ENCODE results near the gene DGKQ. TPM values are rescaled to one million over a fixed set of nuclear protein-coding genes. Genes with fewer than 3 reads are reported as not detected.

The DGKQ gene
- total and polyA plus RNA-seq, 2 of the 8 experiments (the other 6 are each of a cell fraction or from before 2014, with no cell fraction given), result 7.3 to 9.7 TPM

- no peak overlapping the region for H3K18ac ChIP-seq (ENCODE audit: extremely low read depth, low read length)
- H3K27me3 ChIP-seq (replicated peaks in 1 of 4; ENCODE audit: control insufficient read depth in 3 of 4, extremely low read depth in 1 of 4, insufficient read depth in 3 of 4, low read length in 3 of 4), result peaks cover 0 to 4% (median 2%) of the 10 kb centered on the region in 4 experiments; a peak in 3 of 7 replicates
- no peak overlapping the region for H3K14ac ChIP-seq (ENCODE audit: insufficient read length)
- H2BK120ac ChIP-seq (replicated peaks; ENCODE audit: low read depth, low read length), result no peak overlapping the region
- DNase-seq (ENCODE audit: low read depth in 1 of 2, low spot score in 2 of 2), result no peak
- H3K23me2 ChIP-seq (ENCODE audit: low read depth, low read length), result no peaks in the 10 kb centered on the region
- CTCF ChIA-PET (ENCODE audit: partially characterized antibody), result no interaction called here
- H4K8ac ChIP-seq (ENCODE audit: extremely low read depth, insufficient read depth, low read length), result peak overlapping the region; percentile 25; the same call in 1 of the 2 replicates
- H3K27ac ChIP-seq (ENCODE audit: low read depth, low read length), result no peak overlapping the region
- FAIRE-seq, result no peak
- H3K4me3 ChIP-seq (ENCODE audit: extremely low read depth in 1 of 4, insufficient read depth in 2 of 4, low read depth in 3 of 4, low read length in 4 of 4), result no peak overlapping the region
- peaks cover 6% of the 10 kb centered on the region for H3K79me1 ChIP-seq (ENCODE audit: low read depth, low read length)
- H3K79me2 ChIP-seq (ENCODE audit: control insufficient read depth in 1 of 2, insufficient read depth in 2 of 2, low read length in 2 of 2), result no peaks in the 10 kb centered on the region
- H2AK5ac ChIP-seq (ENCODE audit: low read depth, low read length), result no peak overlapping the region
- peaks cover 5 to 19% of the 10 kb centered on the region in 2 experiments for H4K20me1 ChIP-seq (replicated peaks in 1 of 2; ENCODE audit: control insufficient read depth in 1 of 2, insufficient read depth in 2 of 2, low read length in 2 of 2)
- H2BK12ac ChIP-seq (ENCODE audit: low read depth, low read length), result no peak overlapping the region
- H3K23ac ChIP-seq (ENCODE audit: insufficient read length), result no peak overlapping the region
- H3K36me3 ChIP-seq (ENCODE audit: control insufficient read depth in 2 of 4, insufficient read depth in 4 of 4, low read length in 3 of 4), result no peaks in the 10 kb centered on the region
- peaks cover 0 to 6% (median 2%) of the 10 kb centered on the region in 4 experiments; a peak in 4 of 7 replicates for H3K4me1 ChIP-seq (replicated peaks in 1 of 4; ENCODE audit: control insufficient read depth in 3 of 4, insufficient read depth in 4 of 4, low read length in 3 of 4)
- POLR2A ChIA-PET (ENCODE audit: partially characterized antibody), result interaction anchor here (2.0 kb wide), 1 partner anchor 15 kb away, joined by 7 read pairs; no protein-coding TSS in a partner anchor
- no peak overlapping the region for H4K91ac ChIP-seq (replicated peaks; ENCODE audit: insufficient read length, low read length)
- no peak overlapping the region for H3K9ac ChIP-seq (replicated peaks in 1 of 4; ENCODE audit: extremely low read depth in 1 of 4, low read depth in 3 of 4, low read length in 3 of 4)
- H2BK5ac ChIP-seq (ENCODE audit: low read depth, low read length), result no peak overlapping the region
- no peak overlapping the region for H2AFZ ChIP-seq (ENCODE audit: low read length)
- no peaks in the 10 kb centered on the region for H3K9me3 ChIP-seq (ENCODE audit: insufficient read depth in 2 of 2, low read depth in 1 of 2, low read length in 1 of 2)
- WGBS, 2 experiments (ENCODE audit: extremely low coverage in 1 of 2, insufficient coverage in 1 of 2, insufficient read length in 1 of 2, insufficient replicate concordance in 2 of 2, low coverage in 1 of 2, low lambda C conversion rate in 2 of 2, missing lambda C conversion rate in 1 of 2), result 90% methylated on average over 5 of the region's 15 CpGs; no CpG with 5 or more reads in 1 of the 2 experiments
- H3K4me2 ChIP-seq (ENCODE audit: insufficient read depth in 1 of 2, low read depth in 2 of 2, low read length in 2 of 2), result no peak overlapping the region
- no peak overlapping the region for H3K56ac ChIP-seq (replicated peaks; ENCODE audit: insufficient read length, low read depth, low read length)
- H3K4ac ChIP-seq (replicated peaks; ENCODE audit: insufficient read length, low read depth, low read length), result no peak overlapping the region
- no peak overlapping the region for H2BK20ac ChIP-seq (ENCODE audit: low read length)
- H2BK15ac ChIP-seq (ENCODE audit: low read length), result no peak overlapping the region
- no peak overlapping the region for H4K5ac ChIP-seq (ENCODE audit: insufficient read length, low read depth, low read length)
- TF ChIP-seq POLR2A (IDR thresholded peaks at IDR 0.05; ENCODE audit: control extremely low read depth in 1 of 2, low read depth in 2 of 2, low read length in 2 of 2) (no peak), RBBP5 (IDR thresholded peaks at IDR 0.05; ENCODE audit: borderline replicate concordance, low read depth, low read length) (no peak), RAD21 (IDR thresholded peaks at IDR 0.05 in 1 of 2, conservative IDR thresholded peaks at IDR 0.05 in 1 of 2; ENCODE audit: low read depth in 2 of 2, low read length in 2 of 2) (no peak), GABPA (IDR thresholded peaks at IDR 0.05; ENCODE audit: borderline replicate concordance, insufficient read depth, low read length) (no peak), HDAC2 (IDR thresholded peaks at IDR 0.05; ENCODE audit: borderline replicate concordance in 1 of 2, low read depth in 2 of 2, low read length in 2 of 2) (no peak)
Measured at GRCh38 chr4:1017706-1018105, 44.3 kb upstream of the DGKQ start.

Measured in H1 (cell line).